IMR-90 (cell line): Measurements from ENCODE around the gene ARSH. TPM values are rescaled to one million over a fixed set of nuclear protein-coding genes. Genes with fewer than 3 reads are reported as not detected.

Experiments
- ATAC-seq: fragments of 200-7000 bp; cut with Tn5 transposase; 2 replicates; pipeline ENCODE4 v1.9.1; 2020; ENCODE audit warnings: low read depth, mild to moderate bottlenecking, moderate library complexity
- BruUV-seq: library from RNA; stranded (reverse); fragments of 400-500 nt; replicated peaks from 2 replicates; lab custom pipeline; 2021; lab: Mats Ljungman, UMichigan
- CTCF ChIA-PET: fragments of 300-600 bp; formaldehyde crosslinking; extraction: SDS; loops from one replicate; lab custom pipeline; 2021; ENCODE audit warnings: antibody characterized with exemption; lab: Yijun Ruan, JAX
- POLR2A ChIA-PET: fragments of 300-600 bp; sonication (Branson Sonifier 250); formaldehyde crosslinking; loops from one replicate; lab custom pipeline; 2022; ENCODE audit warnings: antibody characterized with exemption; ENCODE audit not compliant: unreplicated experiment; lab: Charles Lee
- DNase-seq: peaks from one replicate; pipeline ENCODE4 v3.0.0; 2013
- H2AFZ ChIP-seq: replicated peaks from 2 replicates; pipeline ENCODE3; 2013; ENCODE audit warnings: low read length, mild to moderate bottlenecking; ENCODE audit not compliant: poor library complexity
- H2AK5ac ChIP-seq: 2 replicates; pipeline ENCODE4 v1.6.1; 2013; ENCODE audit warnings: low read depth, low read length, inconsistent platforms
- H2AK9ac ChIP-seq: replicated peaks from 2 replicates; pipeline ENCODE3; 2013; ENCODE audit warnings: mild to moderate bottlenecking, low read depth, low read length, moderate library complexity; ENCODE audit not compliant: poor library complexity
- H2BK120ac ChIP-seq: 2 replicates; pipeline ENCODE4 v1.6.1; 2013; ENCODE audit warnings: low read depth, low read length, inconsistent platforms
- H2BK15ac ChIP-seq: 3 replicates; pipeline ENCODE4 v1.6.1; 2013; ENCODE audit warnings: low read depth, low read length, inconsistent platforms
- H2BK20ac ChIP-seq: 2 replicates; pipeline ENCODE4 v1.6.1; 2013; ENCODE audit warnings: low read depth, mild to moderate bottlenecking, inconsistent platforms, low read length, moderate library complexity
- H2BK5ac ChIP-seq: 2 replicates; pipeline ENCODE4 v1.6.1; 2013; ENCODE audit warnings: mild to moderate bottlenecking, low read depth, low read length, inconsistent platforms; ENCODE audit not compliant: poor library complexity, severe bottlenecking
- H3K14ac ChIP-seq: replicated peaks from 2 replicates; pipeline ENCODE4 v1.6.1; 2013; ENCODE audit warnings: low read depth, low read length, inconsistent platforms
- H3K18ac ChIP-seq: 2 replicates; pipeline ENCODE4 v1.6.1; 2013; ENCODE audit warnings: low read depth, low read length, control low read depth
- H3K23ac ChIP-seq: 2 replicates; pipeline ENCODE4 v1.6.1; 2013; ENCODE audit warnings: low read depth, low read length, inconsistent platforms
- H3K27ac ChIP-seq: 2 replicates; pipeline ENCODE4 v1.5.1; 2013; ENCODE audit warnings: mild to moderate bottlenecking, control low read depth, low read length; ENCODE audit not compliant: insufficient read depth
- H3K27me3 ChIP-seq: 2 replicates; pipeline ENCODE4 v1.6.1; 2013; ENCODE audit warnings: low read length; ENCODE audit not compliant: control insufficient read depth, insufficient read depth
- H3K36me3 ChIP-seq: 2 replicates; pipeline ENCODE4 v1.6.1; 2013; ENCODE audit warnings: low read length, mixed read lengths; ENCODE audit not compliant: control insufficient read depth, insufficient read depth
- H3K4ac ChIP-seq: 2 replicates; pipeline ENCODE4 v1.6.1; 2013; ENCODE audit warnings: low read depth, low read length, inconsistent platforms
- H3K4me1 ChIP-seq: 2 replicates; pipeline ENCODE4 v1.6.1; 2013; ENCODE audit warnings: low read length, mixed read lengths; ENCODE audit not compliant: control insufficient read depth, insufficient read depth
- H3K4me2 ChIP-seq: 2 replicates; pipeline ENCODE4 v1.6.1; 2013; ENCODE audit warnings: low read depth, mild to moderate bottlenecking, control low read depth, low read length, moderate library complexity
- H3K4me3 ChIP-seq: 2 replicates; pipeline ENCODE4 v1.5.1; 2013; ENCODE audit warnings: low read depth, mild to moderate bottlenecking, control low read depth, low read length, moderate library complexity; ENCODE audit not compliant: insufficient read depth
- H3K56ac ChIP-seq: 2 replicates; pipeline ENCODE4 v1.6.1; 2013; ENCODE audit warnings: low read length, inconsistent platforms; ENCODE audit not compliant: insufficient read depth; ENCODE audit errors: extremely low read depth
- H3K79me1 ChIP-seq, 2 experiments: 2 replicates each; pipeline ENCODE4 v1.6.1; 2013; ENCODE audit warnings: low read length in 2 of 2, inconsistent platforms in 1 of 2, low read depth in 1 of 2
- H3K9ac ChIP-seq: 2 replicates; pipeline ENCODE4 v1.6.1; 2013; ENCODE audit warnings: low read depth, low read length, control low read depth
- H3K9me1 ChIP-seq: 2 replicates; pipeline ENCODE4 v1.6.1; 2013; ENCODE audit warnings: low read length, inconsistent platforms; ENCODE audit not compliant: insufficient read depth
- H3K9me3 ChIP-seq: 2 replicates; pipeline ENCODE4 v1.6.1; 2013; ENCODE audit warnings: low read length; ENCODE audit not compliant: control insufficient read depth, insufficient read depth
- H4K20me1 ChIP-seq: 2 replicates; pipeline ENCODE4 v1.6.1; 2013; ENCODE audit warnings: low read length, inconsistent platforms; ENCODE audit not compliant: insufficient read depth
- H4K5ac ChIP-seq: 2 replicates; pipeline ENCODE4 v1.6.1; 2013; ENCODE audit warnings: mild to moderate bottlenecking, low read depth, low read length, control low read depth
- H4K8ac ChIP-seq, 2 experiments: 2 replicates each; pipeline ENCODE4 v1.6.1; 2013; ENCODE audit warnings: low read depth in 2 of 2, low read length in 2 of 2, control low read depth in 1 of 2, inconsistent platforms in 1 of 2
- H4K91ac ChIP-seq: 2 replicates; pipeline ENCODE4 v1.6.1; 2013; ENCODE audit warnings: low read depth, low read length, inconsistent platforms; ENCODE audit not compliant: insufficient read depth
- BHLHE40 ChIP-seq: fragments of 150-350 bp; IDR thresholded peaks from 2 replicates; pipeline ENCODE4 v1.6.1; 2016; ENCODE audit warnings: mild to moderate bottlenecking, low read depth, low read length
- CEBPB ChIP-seq: IDR thresholded peaks from 2 replicates; pipeline ENCODE4 v1.6.1; 2012; ENCODE audit warnings: low read depth, low read length, improper control_type of control experiment
- FOS ChIP-seq: fragments of 150-350 bp; IDR thresholded peaks from 2 replicates; pipeline ENCODE4 v1.6.1; 2016; ENCODE audit warnings: low read depth, low read length
- MAFK ChIP-seq: IDR thresholded peaks from 2 replicates; pipeline ENCODE4 v1.6.1; 2012; ENCODE audit warnings: low read depth, low read length, improper control_type of control experiment
- WGBS, 2 experiments: methylation state at CpG; one replicate each; pipeline versions ENCODE4 v1.1.5 to v1.1.7; 2013; ENCODE audit warnings: missing lambda C conversion rate in 2 of 2; ENCODE audit not compliant: insufficient read length in 1 of 2; ENCODE audit errors: extremely low coverage in 2 of 2; 5-methylcytosine and 5-hydroxymethylcytosine counted together
- dilution Hi-C: fragments of 300-500 bp; cut with HindIII; formaldehyde crosslinking; loops from one replicate; pipeline ENCODE4 v1.14.3; 2018; ENCODE audit warnings: low sequenced_read_pairs; ENCODE audit not compliant: unreplicated experiment
- in situ Hi-C: fragments of 300-500 bp; cut with MboI; formaldehyde crosslinking; loops from 3 replicates; pipeline ENCODE4 v1.14.3; 2019; ENCODE audit warnings: low sequenced_read_pairs, inconsistent platforms, mixed read lengths
- intact Hi-C: fragments of 100-400 bp; cut with micrococcal nuclease; formaldehyde crosslinking; loops from 2 replicates; pipeline ENCODE4 v1.10.0; 2022
- polyA plus RNA-seq, 3 experiments: library from polyadenylated mRNA; depleted of rRNA; stranded (reverse); fragments of >200 nt; gene quantifications; 2 replicates each; pipeline ENCODE4 v1.2.3, GENCODE V29; 2012; ENCODE audit warnings: low replicate concordance in 1 of 3
- total RNA-seq: library from RNA; depleted of rRNA; stranded (reverse); fragments of >200 nt; gene quantifications from 2 replicates; pipeline ENCODE4 v1.2.3, GENCODE V29; 2012
- TF ChIP-seq, protein P1 (sequence below): fragments of 150-350 bp; IDR thresholded peaks from 2 replicates; pipeline ENCODE4 v1.6.1; 2016; ENCODE audit warnings: low read depth, mild to moderate bottlenecking, low read length, moderate library complexity, borderline replicate concordance

Gene ARSH
- total and polyA plus RNA-seq, 2 of the 4 experiments (the other 2 are of a cell fraction) = not detected

DNA sequence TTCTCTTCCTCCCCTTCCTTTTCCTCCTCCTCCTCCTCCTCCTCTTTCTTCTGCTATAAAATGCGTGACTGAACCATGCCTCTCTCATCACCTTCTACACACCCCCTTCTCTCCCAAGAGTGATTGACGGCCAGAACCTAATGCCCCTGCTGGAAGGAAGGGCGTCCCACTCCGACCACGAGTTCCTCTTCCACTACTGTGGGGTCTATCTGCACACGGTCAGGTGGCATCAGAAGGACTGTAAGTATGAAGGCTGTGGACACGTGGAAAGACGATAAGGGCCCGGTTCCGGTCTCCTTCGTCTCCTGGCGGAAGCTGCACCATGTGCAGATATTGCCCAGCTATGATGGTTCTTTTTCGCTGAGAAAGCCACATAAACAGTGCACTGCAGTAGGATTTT lies 22.8 kb downstream of the ARSH start:
- no peaks in the 10 kb centered on the region for H3K79me1 ChIP-seq
- no peaks in the 10 kb centered on the region for H4K20me1 ChIP-seq
- H3K4me2 ChIP-seq = no peak overlapping the region
- no peak overlapping the region for H3K4me3 ChIP-seq
- dilution Hi-C loops = no loop called here
- no peak overlapping the region for H2BK5ac ChIP-seq
- no peaks in the 10 kb centered on the region for H3K36me3 ChIP-seq
- no peak overlapping the region for H2AK5ac ChIP-seq
- H2BK20ac ChIP-seq = no peak overlapping the region
- H3K27me3 ChIP-seq = no peaks in the 10 kb centered on the region
- ATAC-seq (no peak), DNase-seq (no peak)
- H3K9ac ChIP-seq = no peak overlapping the region
- no peak overlapping the region for H2AFZ ChIP-seq
- no peak overlapping the region for H4K91ac ChIP-seq
- H3K18ac ChIP-seq = no peak overlapping the region
- no peak overlapping the region for H2BK120ac ChIP-seq
- H3K9me1 ChIP-seq = no peaks in the 10 kb centered on the region
- CTCF ChIA-PET = no interaction called here
- no peak overlapping the region for H4K8ac ChIP-seq
- no peak overlapping the region for H2BK15ac ChIP-seq
- H2AK9ac ChIP-seq = no peak overlapping the region
- no peak overlapping the region for H3K4ac ChIP-seq
- no peak overlapping the region for H3K23ac ChIP-seq
- intact Hi-C loops = no loop called here
- no peak overlapping the region for H3K14ac ChIP-seq
- no TSS peak for BruUV-seq
- WGBS, 2 experiments = no CpG with 5 or more reads among the region's 13 CpGs
- POLR2A ChIA-PET = no interaction called here
- no peak overlapping the region for H4K5ac ChIP-seq
- TF ChIP-seq, protein P1, sequence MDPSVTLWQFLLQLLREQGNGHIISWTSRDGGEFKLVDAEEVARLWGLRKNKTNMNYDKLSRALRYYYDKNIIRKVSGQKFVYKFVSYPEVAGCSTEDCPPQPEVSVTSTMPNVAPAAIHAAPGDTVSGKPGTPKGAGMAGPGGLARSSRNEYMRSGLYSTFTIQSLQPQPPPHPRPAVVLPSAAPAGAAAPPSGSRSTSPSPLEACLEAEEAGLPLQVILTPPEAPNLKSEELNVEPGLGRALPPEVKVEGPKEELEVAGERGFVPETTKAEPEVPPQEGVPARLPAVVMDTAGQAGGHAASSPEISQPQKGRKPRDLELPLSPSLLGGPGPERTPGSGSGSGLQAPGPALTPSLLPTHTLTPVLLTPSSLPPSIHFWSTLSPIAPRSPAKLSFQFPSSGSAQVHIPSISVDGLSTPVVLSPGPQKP = no peak
- no peak for TF ChIP-seq CEBPB
- no peak for TF ChIP-seq FOS
- TF ChIP-seq MAFK = no peak
- TF ChIP-seq BHLHE40 = no peak
- H3K56ac ChIP-seq = no peak overlapping the region
- in situ Hi-C loops = no loop called here
- peaks cover 2% of the 10 kb centered on the region; the same call in 1 of the 2 replicates for H3K9me3 ChIP-seq
- H3K4me1 ChIP-seq = no peaks in the 10 kb centered on the region
- H3K27ac ChIP-seq = no peak overlapping the region
